ENCODE data around the gene NLRP11. TPM values are rescaled to one million over a fixed set of nuclear protein-coding genes. Genes with fewer than 3 reads are reported as not detected.

The NLRP11 gene
- total RNA-seq, 1 donor from 2014 or later: not detected

DNA sequence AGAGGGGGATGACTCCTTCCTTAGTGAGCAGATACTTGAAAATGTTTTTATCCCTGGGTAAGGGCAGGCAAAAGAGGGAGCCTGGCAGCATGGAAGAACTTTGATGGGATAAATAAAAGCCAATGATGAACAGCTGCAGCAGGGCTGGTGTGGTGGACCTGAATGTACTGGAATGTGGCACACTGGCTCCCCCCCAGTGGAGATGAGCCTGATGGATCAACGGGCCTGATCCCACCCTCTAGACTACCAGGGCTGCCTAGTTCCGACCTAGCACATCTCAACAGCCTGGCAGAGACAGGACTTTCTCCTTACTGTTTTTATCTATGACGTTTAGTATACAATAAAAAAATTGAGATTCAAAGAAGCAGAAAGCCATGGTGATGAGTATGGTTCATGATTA lies 20.5 kb downstream of the NLRP11 start:
- Mint-ChIP-seq H3K27ac (no peak overlapping the region), H3K4me1 (no peaks in the 10 kb centered on the region), H3K9me3 (peaks cover 76% of the 10 kb centered on the region), H3K27me3 (ENCODE audit: low read depth) (no peaks in the 10 kb centered on the region), H3K4me3 (no peak overlapping the region), H3K36me3 (no peaks in the 10 kb centered on the region)
- TF ChIP-seq, protein P1, sequence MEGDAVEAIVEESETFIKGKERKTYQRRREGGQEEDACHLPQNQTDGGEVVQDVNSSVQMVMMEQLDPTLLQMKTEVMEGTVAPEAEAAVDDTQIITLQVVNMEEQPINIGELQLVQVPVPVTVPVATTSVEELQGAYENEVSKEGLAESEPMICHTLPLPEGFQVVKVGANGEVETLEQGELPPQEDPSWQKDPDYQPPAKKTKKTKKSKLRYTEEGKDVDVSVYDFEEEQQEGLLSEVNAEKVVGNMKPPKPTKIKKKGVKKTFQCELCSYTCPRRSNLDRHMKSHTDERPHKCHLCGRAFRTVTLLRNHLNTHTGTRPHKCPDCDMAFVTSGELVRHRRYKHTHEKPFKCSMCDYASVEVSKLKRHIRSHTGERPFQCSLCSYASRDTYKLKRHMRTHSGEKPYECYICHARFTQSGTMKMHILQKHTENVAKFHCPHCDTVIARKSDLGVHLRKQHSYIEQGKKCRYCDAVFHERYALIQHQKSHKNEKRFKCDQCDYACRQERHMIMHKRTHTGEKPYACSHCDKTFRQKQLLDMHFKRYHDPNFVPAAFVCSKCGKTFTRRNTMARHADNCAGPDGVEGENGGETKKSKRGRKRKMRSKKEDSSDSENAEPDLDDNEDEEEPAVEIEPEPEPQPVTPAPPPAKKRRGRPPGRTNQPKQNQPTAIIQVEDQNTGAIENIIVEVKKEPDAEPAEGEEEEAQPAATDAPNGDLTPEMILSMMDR (IDR thresholded peaks at IDR 0.05; ENCODE audit: unreplicated experiment): no peak
- no peak for DNase-seq (ENCODE audit: low spot score in 2 of 2, unreplicated experiment in 2 of 2)

DNA sequence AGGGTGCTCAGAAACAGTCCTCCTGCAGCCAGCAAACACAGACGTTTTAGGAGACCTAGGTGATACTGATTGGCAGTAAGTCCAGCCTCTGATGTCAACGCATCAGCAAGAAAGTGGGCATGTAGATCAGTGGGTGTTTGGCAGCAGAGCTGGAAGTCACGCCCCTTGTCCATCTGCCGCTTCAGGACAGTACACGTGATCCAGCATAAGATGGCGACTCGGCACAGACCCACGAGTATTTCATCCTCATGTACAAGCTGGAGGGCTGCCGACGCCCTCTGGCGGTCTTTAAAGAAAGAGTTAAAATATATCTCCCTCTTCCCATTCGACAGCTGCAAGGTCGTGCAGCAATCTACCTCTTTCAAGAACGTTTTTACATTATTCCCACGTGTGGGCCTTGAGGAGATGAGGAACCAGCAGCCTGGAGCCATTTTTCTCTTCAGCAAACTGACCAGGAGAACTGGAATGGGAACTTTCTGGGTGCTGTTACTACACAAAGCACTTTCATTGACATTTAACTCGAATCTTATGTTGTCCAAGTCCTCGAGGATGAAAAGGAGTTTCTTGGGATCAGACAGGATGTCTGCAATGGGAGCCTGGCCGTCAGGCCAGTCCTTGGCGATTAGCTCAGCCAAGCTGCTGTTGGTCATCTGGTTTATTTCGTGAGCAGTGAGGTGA lies 22.3 kb downstream of the NLRP11 start:
- Mint-ChIP-seq H3K27ac (no peak overlapping the region), H3K9me3 (peaks cover 70% of the 10 kb centered on the region), H3K4me3 (no peak overlapping the region), H3K4me1 (no peaks in the 10 kb centered on the region), H3K36me3 (peaks cover 3% of the 10 kb centered on the region), H3K27me3 (ENCODE audit: low read depth) (no peaks in the 10 kb centered on the region)
- TF ChIP-seq, protein P1 (IDR thresholded peaks at IDR 0.05; ENCODE audit: unreplicated experiment): no peak
- no peak for DNase-seq (ENCODE audit: low spot score in 2 of 2, unreplicated experiment in 2 of 2)

DNA sequence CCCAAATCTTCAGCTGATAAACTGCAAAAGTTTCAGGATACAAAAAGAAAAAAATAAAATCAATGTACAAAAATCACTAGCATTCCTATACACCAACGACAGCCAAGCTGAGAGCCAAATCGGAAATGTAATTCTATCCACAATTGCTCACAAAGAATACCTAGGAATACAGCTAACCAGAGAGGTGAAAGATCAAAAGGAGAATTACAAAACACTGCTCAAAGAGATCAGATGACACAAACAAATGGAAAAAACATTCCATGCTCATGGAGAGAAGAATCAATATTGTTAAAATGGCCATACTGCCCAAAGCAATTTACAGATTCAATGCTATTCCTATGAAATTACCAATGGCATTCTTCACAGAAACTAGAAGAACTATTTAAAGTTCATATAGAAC lies 29.5 kb downstream of the NLRP11 start:
- Mint-ChIP-seq H3K4me3 (no peak overlapping the region), H3K36me3 (peaks cover 3% of the 10 kb centered on the region), H3K27ac (no peak overlapping the region), H3K27me3 (ENCODE audit: low read depth) (no peaks in the 10 kb centered on the region), H3K9me3 (peaks cover 72% of the 10 kb centered on the region), H3K4me1 (no peaks in the 10 kb centered on the region)
- DNase-seq (ENCODE audit: low spot score in 2 of 2, unreplicated experiment in 2 of 2): no peak
- TF ChIP-seq, protein P1 (IDR thresholded peaks at IDR 0.05; ENCODE audit: unreplicated experiment): no peak

DNA sequence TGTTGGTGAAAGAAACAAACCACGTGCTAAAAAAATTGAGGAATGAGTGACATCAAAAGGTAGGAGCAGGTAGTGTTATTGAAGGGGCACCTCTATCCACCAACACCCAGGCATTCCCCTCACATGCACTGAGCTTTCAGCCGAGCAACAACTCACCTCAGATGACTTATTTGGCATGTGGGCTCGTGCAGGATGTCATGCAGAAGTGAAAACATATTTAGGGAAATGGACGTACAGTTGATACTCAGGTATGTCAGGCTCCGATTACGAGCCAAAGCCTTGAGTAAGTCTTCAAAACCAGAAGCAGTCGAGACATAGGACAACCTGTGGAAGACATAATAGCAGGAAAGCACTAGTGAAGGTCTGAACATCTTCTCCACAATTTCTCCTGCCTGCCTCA lies 30.4 kb downstream of the NLRP11 start:
- no peak overlapping the region for H3K27ac Mint-ChIP-seq
- H3K27me3 Mint-ChIP-seq (ENCODE audit: low read depth): no peaks in the 10 kb centered on the region
- H3K4me1 Mint-ChIP-seq: no peaks in the 10 kb centered on the region
- H3K36me3 Mint-ChIP-seq: peaks cover 3% of the 10 kb centered on the region
- no peak for DNase-seq (ENCODE audit: low spot score in 2 of 2, unreplicated experiment in 2 of 2)
- TF ChIP-seq, protein P1 (IDR thresholded peaks at IDR 0.05; ENCODE audit: unreplicated experiment): no peak
- H3K4me3 Mint-ChIP-seq: no peak overlapping the region
- H3K9me3 Mint-ChIP-seq: peaks cover 68% of the 10 kb centered on the region

DNA sequence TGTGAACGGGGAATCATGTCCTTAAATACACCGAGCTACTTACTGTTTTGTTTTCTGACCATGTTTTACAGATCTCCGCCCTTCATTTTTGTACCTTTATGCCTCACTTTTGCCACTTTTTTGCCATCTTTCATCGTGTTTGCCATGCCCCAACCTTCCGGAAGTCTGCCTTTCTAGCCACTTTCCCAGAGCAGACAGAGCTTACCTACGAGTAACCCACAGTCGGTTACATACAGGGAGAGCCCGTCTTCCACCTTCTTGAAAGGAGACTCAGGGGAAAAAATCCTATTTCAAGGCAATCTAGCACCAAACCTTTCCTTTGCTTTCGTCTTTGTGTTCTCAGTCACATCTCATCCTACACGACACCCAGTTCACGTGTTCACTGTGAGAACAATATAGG lies 36.8 kb downstream of the NLRP11 start:
- Mint-ChIP-seq H3K27ac (no peak overlapping the region), H3K4me3 (no peak overlapping the region), H3K9me3 (peaks cover 68% of the 10 kb centered on the region), H3K4me1 (no peaks in the 10 kb centered on the region), H3K27me3 (ENCODE audit: low read depth) (no peaks in the 10 kb centered on the region), H3K36me3 (no peaks in the 10 kb centered on the region)
- DNase-seq (ENCODE audit: low spot score in 2 of 2, unreplicated experiment in 2 of 2): no peak
- TF ChIP-seq, protein P1 (IDR thresholded peaks at IDR 0.05; ENCODE audit: unreplicated experiment): no peak
